ENCODE data around the gene SIAH2. TPM values are rescaled to one million over a fixed set of nuclear protein-coding genes. Genes with fewer than 3 reads are reported as not detected.

The SIAH2 gene
- total and polyA plus RNA-seq, 9 of the 15 experiments (the other 6 are each of a cell fraction or from before 2014, with no cell fraction given): 4.8 to 39.0 (median 29.9) TPM

GRCh38 chr3:150703756-150704344 is 59.1 kb downstream of the SIAH2 start, which contains the start of gene ERICH6 (continued):
- no peak for TF ChIP-seq MITF (IDR thresholded peaks at IDR 0.05)
- TF ChIP-seq BRF2 (IDR thresholded peaks at IDR 0.05; ENCODE audit: borderline replicate concordance, insufficient read depth, insufficient read length): no peak
- TF ChIP-seq ZNF165 (CRISPR knock-in tag; IDR thresholded peaks at IDR 0.05; ENCODE audit: borderline replicate concordance): no peak
- no peak for TF ChIP-seq YY1 (IDR thresholded peaks at IDR 0.05; ENCODE audit: borderline replicate concordance in 1 of 3, control insufficient read depth in 1 of 3, extremely low read depth in 1 of 3, insufficient read depth in 3 of 3, insufficient read length in 1 of 3, insufficient replicate concordance in 2 of 3, low read depth in 1 of 3, low read length in 2 of 3)
- TF ChIP-seq MECOM (CRISPR knock-in tag; IDR thresholded peaks at IDR 0.05): no peak
- no peak for TF ChIP-seq PREB (CRISPR knock-in tag; IDR thresholded peaks at IDR 0.05)
- TF ChIP-seq JUND (IDR thresholded peaks at IDR 0.05; ENCODE audit: borderline replicate concordance, low read depth, low read length): peak; percentile 4; the same call in 1 of the 2 replicates
- TF ChIP-seq JUND (tag; IDR thresholded peaks at IDR 0.05; ENCODE audit: borderline replicate concordance, low read depth, low read length): no peak
- TF ChIP-seq PTTG1 (tag; IDR thresholded peaks at IDR 0.05; ENCODE audit: low read depth): no peak
- TF ChIP-seq KLF10 (CRISPR knock-in tag; IDR thresholded peaks at IDR 0.05): no peak
- TF ChIP-seq ZNF586 (CRISPR knock-in tag; conservative IDR thresholded peaks at IDR 0.05): no peak
- TF ChIP-seq ZNF398 (CRISPR knock-in tag; IDR thresholded peaks at IDR 0.05): no peak
- no peak for TF ChIP-seq ARNT (IDR thresholded peaks at IDR 0.05)
- TF ChIP-seq FOXO4 (CRISPR knock-in tag; IDR thresholded peaks at IDR 0.05): no peak
- TF ChIP-seq PTBP1 (IDR thresholded peaks at IDR 0.05; ENCODE audit: low read depth, low read length): no peak
- TF ChIP-seq RBM34 (IDR thresholded peaks at IDR 0.05; ENCODE audit: borderline replicate concordance, insufficient read depth, low read length): no peak
- no peak for TF ChIP-seq ZNF444 (CRISPR knock-in tag; IDR thresholded peaks at IDR 0.05)
- no peak for TF ChIP-seq HOMEZ (CRISPR knock-in tag; IDR thresholded peaks at IDR 0.05)
